AG10803 (cell line): ENCODE results near the gene ANKRD13B.

Source experiments
- DNase-seq: peaks from one replicate; pipeline ENCODE4 v3.0.0; 2010; ENCODE audit warnings: low read depth
- H3K4me3 ChIP-seq: 2 replicates; pipeline ENCODE4 v1.5.1; 2011; ENCODE audit warnings: mild to moderate bottlenecking, low read length, control low read depth
- CTCF ChIP-seq: conservative IDR thresholded peaks from 2 replicates; pipeline ENCODE4 v1.5.1; 2011; ENCODE audit warnings: mild to moderate bottlenecking, low read length, control low read depth, inconsistent platforms

The ANKRD13B gene

GRCh38 chr17:29594519-29595090 lies 1.7 kb downstream of the ANKRD13B start:
- no peak for TF ChIP-seq CTCF
- no peak for DNase-seq
- no peak overlapping the region; the same call in 1 of the 2 replicates for H3K4me3 ChIP-seq

- DNase-seq: no peak
- no peak for TF ChIP-seq CTCF
- H3K4me3 ChIP-seq: no peak overlapping the region
Observed at GRCh38 chr17:29595107-29595942, 2.4 kb downstream of the ANKRD13B start.

GRCh38 chr17:29595943-29596774 lies 3.2 kb downstream of the ANKRD13B start:
- H3K4me3 ChIP-seq: no peak overlapping the region
- no peak for DNase-seq
- no peak for TF ChIP-seq CTCF

GRCh38 chr17:29596811-29597210 lies 3.9 kb downstream of the ANKRD13B start:
- H3K4me3 ChIP-seq: no peak overlapping the region
- no peak for DNase-seq
- TF ChIP-seq CTCF: no peak

GRCh38 chr17:29597361-29598172 lies 4.6 kb downstream of the ANKRD13B start:
- no peak overlapping the region for H3K4me3 ChIP-seq
- no peak for DNase-seq
- TF ChIP-seq CTCF: no peak

- DNase-seq: no peak
- H3K4me3 ChIP-seq: no peak overlapping the region
- no peak for TF ChIP-seq CTCF
Observed at GRCh38 chr17:29603109-29603674, 10.3 kb downstream of the ANKRD13B start.
